Trophoblast cell (in vitro differentiated cells and primary cell): ENCODE results near the gene LAMA2.

Experiments used
- DNase-seq, 2 donors: peaks; one replicate each; pipeline ENCODE4 v3.0.0-alpha.2; 2016
- H2AFZ ChIP-seq: 2 replicates; pipeline ENCODE4 v1.6.1; 2013; ENCODE audit warnings: low read length, moderate library complexity, mild to moderate bottlenecking; ENCODE audit not compliant: insufficient read depth, poor library complexity
- H2AK5ac ChIP-seq: 2 replicates; pipeline ENCODE4 v1.6.1; 2013; ENCODE audit warnings: mild to moderate bottlenecking, low read length
- H2BK120ac ChIP-seq: 2 replicates; pipeline ENCODE4 v1.6.1; 2013; ENCODE audit warnings: low read length, mild to moderate bottlenecking, moderate library complexity; ENCODE audit not compliant: insufficient read depth, poor library complexity
- H2BK12ac ChIP-seq: 2 replicates; pipeline ENCODE4 v1.6.1; 2013; ENCODE audit warnings: mild to moderate bottlenecking, low read length, moderate library complexity
- H2BK5ac ChIP-seq: 2 replicates; pipeline ENCODE4 v1.6.1; 2013; ENCODE audit warnings: low read length, low read depth, moderate library complexity, mild to moderate bottlenecking; ENCODE audit not compliant: poor library complexity
- H3K14ac ChIP-seq: 2 replicates; pipeline ENCODE4 v1.6.1; 2013; ENCODE audit warnings: mild to moderate bottlenecking, low read length
- H3K18ac ChIP-seq: 2 replicates; pipeline ENCODE4 v1.6.1; 2013; ENCODE audit warnings: mild to moderate bottlenecking, low read length
- H3K23ac ChIP-seq: 2 replicates; pipeline ENCODE4 v1.6.1; 2013; ENCODE audit warnings: low read length
- H3K27ac ChIP-seq: 2 replicates; pipeline ENCODE4 v1.5.1; 2013; ENCODE audit warnings: low read depth, mild to moderate bottlenecking, inconsistent platforms, low read length, moderate library complexity
- H3K27me3 ChIP-seq: 2 replicates; pipeline ENCODE4 v1.6.1; 2013; ENCODE audit warnings: inconsistent platforms, mild to moderate bottlenecking, low read length, moderate library complexity; ENCODE audit not compliant: insufficient read depth
- H3K36me3 ChIP-seq, 2 experiments: 1 replicate in 1 of 2; 2 replicates in 1 of 2; pipeline ENCODE4 v1.6.1; 2013; ENCODE audit warnings: low read length in 2 of 2, mild to moderate bottlenecking in 2 of 2, moderate library complexity in 1 of 2; ENCODE audit not compliant: insufficient read depth in 2 of 2, control insufficient read depth in 1 of 2
- H3K4ac ChIP-seq: 2 replicates; pipeline ENCODE4 v1.6.1; 2013; ENCODE audit warnings: low read depth, mild to moderate bottlenecking, low read length, moderate library complexity
- H3K4me1 ChIP-seq, 2 experiments: 1 replicate in 1 of 2; 2 replicates in 1 of 2; pipeline ENCODE4 v1.6.1; 2013; ENCODE audit warnings: low read length in 2 of 2, mild to moderate bottlenecking in 2 of 2, moderate library complexity in 1 of 2; ENCODE audit not compliant: insufficient read depth in 2 of 2, control insufficient read depth in 1 of 2
- H3K4me2 ChIP-seq: 2 replicates; pipeline ENCODE4 v1.6.1; 2013; ENCODE audit warnings: inconsistent platforms, mild to moderate bottlenecking, low read length, moderate library complexity
- H3K4me3 ChIP-seq: 2 replicates; pipeline ENCODE4 v1.5.1; 2013; ENCODE audit warnings: mild to moderate bottlenecking, low read depth, low read length, inconsistent platforms
- H3K79me1 ChIP-seq: one replicate; pipeline ENCODE4 v1.6.1; 2013; ENCODE audit warnings: low read length
- H3K79me2 ChIP-seq: 2 replicates; pipeline ENCODE4 v1.6.1; 2013; ENCODE audit warnings: low read length, mild to moderate bottlenecking; ENCODE audit not compliant: control insufficient read depth, insufficient read depth, poor library complexity
- H3K9ac ChIP-seq: 2 replicates; pipeline ENCODE4 v1.6.1; 2013; ENCODE audit warnings: mild to moderate bottlenecking, low read length
- H3K9me3 ChIP-seq: 2 replicates; pipeline ENCODE4 v1.6.1; 2013; ENCODE audit warnings: low read depth, mild to moderate bottlenecking, control low read depth, inconsistent platforms, low read length; ENCODE audit not compliant: insufficient read depth
- H4K12ac ChIP-seq: 2 replicates; pipeline ENCODE4 v1.6.1; 2013; ENCODE audit warnings: low read depth, mild to moderate bottlenecking, low read length, moderate library complexity
- H4K8ac ChIP-seq: 2 replicates; pipeline ENCODE4 v1.6.1; 2013; ENCODE audit warnings: low read depth, mild to moderate bottlenecking, low read length, moderate library complexity
- H4K91ac ChIP-seq: one replicate; pipeline ENCODE4 v1.6.1; 2013; ENCODE audit warnings: low read depth, mild to moderate bottlenecking, low read length, moderate library complexity
- WGBS: extraction: QIAGEN DNeasy Blood & Tissue Kit; methylation state at CpG from one replicate; pipeline ENCODE4 v1.1.7; 2013; ENCODE audit warnings: missing lambda C conversion rate; ENCODE audit not compliant: insufficient read length, insufficient coverage; ENCODE audit errors: extremely low coverage; 5-methylcytosine and 5-hydroxymethylcytosine counted together

The LAMA2 gene

DNA sequence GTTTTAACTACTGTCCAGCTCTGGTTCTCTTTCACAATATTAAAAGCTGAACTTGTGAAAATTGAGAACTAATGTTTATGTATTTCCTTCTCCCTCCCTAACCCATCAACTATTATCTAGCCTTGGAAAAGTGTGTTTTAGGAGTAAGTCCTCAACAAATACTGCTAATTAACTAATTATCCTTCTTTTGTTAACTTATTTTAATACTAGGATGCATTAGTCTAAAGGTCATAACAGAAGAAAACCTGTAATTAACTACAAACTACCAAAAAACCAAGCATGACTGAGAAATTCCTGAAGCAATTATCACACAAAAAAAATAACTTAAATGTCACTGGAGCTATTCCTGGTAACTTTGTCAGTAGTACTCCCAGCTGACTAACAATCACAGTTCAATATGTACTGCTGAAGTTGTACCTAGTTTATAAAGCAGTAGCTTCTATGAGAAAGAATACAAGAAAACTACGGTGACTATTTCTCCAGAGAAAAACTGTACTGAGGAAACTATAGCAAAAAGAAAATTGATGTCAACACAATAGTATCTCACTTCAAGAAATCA lies 301.9 kb downstream of the LAMA2 start:
- Histone ChIP-seq H3K79me2 (no peaks in the 10 kb centered on the region), H3K14ac (no peak overlapping the region), H4K8ac (no peak overlapping the region), H3K4me1 (no peaks in the 10 kb centered on the region), H2AK5ac (no peak overlapping the region), H4K12ac (no peak overlapping the region), H3K27me3 (no peaks in the 10 kb centered on the region), H3K23ac (no peak overlapping the region), H4K91ac (no peak overlapping the region), H3K4me2 (no peak overlapping the region), H3K27ac (no peak overlapping the region), H3K18ac (no peak overlapping the region), H3K9ac (no peak overlapping the region), H3K9me3 (no peaks in the 10 kb centered on the region), H2BK120ac (no peak overlapping the region), H2BK5ac (no peak overlapping the region), H2BK12ac (no peak overlapping the region), H3K4ac (no peak overlapping the region), H3K79me1 (no peaks in the 10 kb centered on the region), H3K4me3 (no peak overlapping the region), H2AFZ (no peak overlapping the region), H3K36me3 (no peaks in the 10 kb centered on the region)
- DNase-seq, result no peak
- no CpG with 5 or more reads among the region's 1 CpG for WGBS

DNA sequence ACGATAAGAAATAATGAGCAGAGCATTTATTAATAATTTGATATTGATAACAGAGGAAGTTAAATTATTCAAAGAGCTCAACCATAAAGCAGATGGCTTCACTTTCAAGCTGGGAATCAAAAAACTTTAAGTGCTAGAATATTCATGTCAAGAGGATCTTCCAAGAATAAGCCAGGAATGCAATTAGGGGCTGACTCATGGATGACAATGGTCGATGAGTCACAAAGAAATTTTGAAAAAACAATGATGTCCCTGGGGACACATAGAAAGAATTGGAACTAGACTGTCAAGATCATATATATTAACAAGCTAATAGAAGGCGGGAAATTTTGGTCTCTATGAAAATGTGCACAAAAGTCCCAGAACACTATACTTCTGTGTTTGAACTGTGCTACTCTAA lies 304.1 kb downstream of the LAMA2 start:
- no peaks in the 10 kb centered on the region for H3K4me1 ChIP-seq
- no peaks in the 10 kb centered on the region for H3K9me3 ChIP-seq
- H2BK5ac ChIP-seq, result no peak overlapping the region
- no peaks in the 10 kb centered on the region for H3K79me1 ChIP-seq
- H3K27ac ChIP-seq, result no peak overlapping the region
- no CpG with 5 or more reads among the region's 3 CpGs for WGBS
- DNase-seq, result peak; percentile 20 to 83
- H4K12ac ChIP-seq, result no peak overlapping the region
- H2BK12ac ChIP-seq, result no peak overlapping the region
- no peaks in the 10 kb centered on the region for H3K27me3 ChIP-seq
- H3K14ac ChIP-seq, result no peak overlapping the region
- H3K23ac ChIP-seq, result no peak overlapping the region
- H3K4me3 ChIP-seq, result no peak overlapping the region
- H3K4me2 ChIP-seq, result no peak overlapping the region
- H4K91ac ChIP-seq, result no peak overlapping the region
- H2AFZ ChIP-seq, result no peak overlapping the region
- H2BK120ac ChIP-seq, result no peak overlapping the region
- no peak overlapping the region for H3K9ac ChIP-seq
- H4K8ac ChIP-seq, result no peak overlapping the region
- H3K4ac ChIP-seq, result no peak overlapping the region
- H3K18ac ChIP-seq, result no peak overlapping the region
- no peak overlapping the region for H2AK5ac ChIP-seq
- no peaks in the 10 kb centered on the region for H3K79me2 ChIP-seq
- H3K36me3 ChIP-seq, result no peaks in the 10 kb centered on the region

DNA sequence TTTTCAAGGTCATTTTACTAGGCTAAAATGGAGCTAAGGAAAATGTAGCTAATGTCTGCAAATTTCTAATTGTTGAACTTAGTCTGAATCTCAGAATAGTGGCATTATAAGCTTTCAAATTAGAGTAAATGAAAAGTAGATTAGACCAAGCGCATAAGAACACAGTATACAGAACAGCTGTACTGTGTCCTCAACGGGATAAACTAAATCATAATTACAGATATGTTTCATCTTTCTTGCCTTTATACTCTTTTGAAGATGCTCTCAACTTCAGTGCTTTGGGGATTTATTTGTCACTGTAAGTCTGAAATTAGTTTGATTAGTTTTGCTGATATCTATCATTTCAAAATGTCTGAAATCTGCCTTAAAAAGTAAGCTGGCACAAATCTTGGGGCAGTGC lies 305.4 kb downstream of the LAMA2 start:
- Histone ChIP-seq H3K27ac (no peak overlapping the region), H3K4me1 (no peaks in the 10 kb centered on the region), H3K23ac (no peak overlapping the region), H4K12ac (no peak overlapping the region), H3K79me1 (no peaks in the 10 kb centered on the region), H2BK5ac (no peak overlapping the region), H2AK5ac (no peak overlapping the region), H4K91ac (no peak overlapping the region), H2BK12ac (no peak overlapping the region), H3K4ac (no peak overlapping the region), H3K18ac (no peak overlapping the region), H3K9ac (no peak overlapping the region), H3K27me3 (no peaks in the 10 kb centered on the region), H2AFZ (no peak overlapping the region), H2BK120ac (no peak overlapping the region), H3K9me3 (no peaks in the 10 kb centered on the region), H3K79me2 (no peaks in the 10 kb centered on the region), H3K14ac (no peak overlapping the region), H3K36me3 (no peaks in the 10 kb centered on the region), H3K4me3 (no peak overlapping the region), H3K4me2 (no peak overlapping the region), H4K8ac (no peak overlapping the region)
- no CpG with 5 or more reads among the region's 2 CpGs for WGBS
- DNase-seq, result no peak

DNA sequence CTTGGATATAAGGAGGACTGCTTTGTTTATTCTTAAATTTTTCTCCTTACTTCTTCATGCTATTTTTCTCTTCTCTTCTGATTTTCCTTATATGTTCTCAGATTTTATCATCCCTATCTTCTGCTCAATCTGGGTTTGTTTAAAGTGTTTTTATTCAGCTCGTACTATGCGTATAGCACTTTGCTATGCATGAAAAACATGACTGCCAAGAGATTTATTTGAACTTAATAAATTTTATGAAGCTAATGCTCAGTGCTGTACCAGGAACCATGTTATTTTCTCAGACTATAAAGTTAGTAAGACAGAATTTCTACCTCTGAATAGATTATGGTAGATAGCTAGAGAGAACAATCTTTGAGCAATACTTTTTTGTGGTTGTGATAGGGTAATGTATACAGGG lies 305.9 kb downstream of the LAMA2 start:
- WGBS, result no CpG with 5 or more reads among the region's 2 CpGs

More for the DNA sequence above, 305.9 kb downstream of the LAMA2 start:
- DNase-seq, result no peak
- H4K91ac ChIP-seq, result no peak overlapping the region
- H3K23ac ChIP-seq, result no peak overlapping the region
- H3K9ac ChIP-seq, result no peak overlapping the region
- no peaks in the 10 kb centered on the region for H3K79me1 ChIP-seq
- H2AFZ ChIP-seq, result no peak overlapping the region
- H2BK120ac ChIP-seq, result no peak overlapping the region
- H2BK5ac ChIP-seq, result no peak overlapping the region
- no peaks in the 10 kb centered on the region for H3K79me2 ChIP-seq
- H3K4ac ChIP-seq, result no peak overlapping the region
- no peak overlapping the region for H3K14ac ChIP-seq
- H3K27me3 ChIP-seq, result no peaks in the 10 kb centered on the region
- H3K36me3 ChIP-seq, result no peaks in the 10 kb centered on the region
- H3K18ac ChIP-seq, result no peak overlapping the region
- no peaks in the 10 kb centered on the region for H3K4me1 ChIP-seq
- no peak overlapping the region for H2AK5ac ChIP-seq
- H3K4me3 ChIP-seq, result no peak overlapping the region
- no peak overlapping the region for H4K8ac ChIP-seq
- H3K4me2 ChIP-seq, result no peak overlapping the region
- H3K9me3 ChIP-seq, result no peaks in the 10 kb centered on the region
- H2BK12ac ChIP-seq, result no peak overlapping the region
- H3K27ac ChIP-seq, result no peak overlapping the region
- H4K12ac ChIP-seq, result no peak overlapping the region
